HG02840 (cell line): ENCODE results near the gene DSC2.
"Not testable (repeated sequence)": the region's sequence is repeated elsewhere in the genome, so short reads cannot be mapped to it uniquely, and the experiment has no call there.

Experiments
- ATAC-seq: cut with Tn5 transposase; IDR thresholded peaks from one replicate; pipeline ENCODE4 v1.9.1; 2021; ENCODE audit warnings: mild to moderate bottlenecking, moderate library complexity, moderate number of reproducible peaks; ENCODE audit not compliant: unreplicated experiment, low FRiP score

Gene DSC2

GRCh38 chr18:31046916-31047315 is 55.3 kb downstream of the DSC2 start:
- ATAC-seq = no peak

GRCh38 chr18:31045599-31045998 is 56.6 kb downstream of the DSC2 start:
- ATAC-seq = no peak

GRCh38 chr18:31044926-31045325 is 57.3 kb downstream of the DSC2 start:
- no peak for ATAC-seq

- ATAC-seq = no peak
Measured at GRCh38 chr18:31043709-31044108, 58.5 kb downstream of the DSC2 start.

GRCh38 chr18:31042406-31043181 is 59.6 kb downstream of the DSC2 start, which contains the start of gene DSC3:
Gene DSC3, minus strand, starts transcription at chr18:31042742. Its CDS starts 82 bp downstream, at chr18:31042660.
- no peak for ATAC-seq

- ATAC-seq = no peak
Measured at GRCh38 chr18:31042084-31042405, 60.2 kb downstream of the DSC2 start.

- ATAC-seq = no peak
Measured at GRCh38 chr18:31041271-31042083, 60.7 kb downstream of the DSC2 start.

- ATAC-seq = no peak
Measured at GRCh38 chr18:31040686-31041270, 61.4 kb downstream of the DSC2 start.

GRCh38 chr18:31039426-31039825 is 62.8 kb downstream of the DSC2 start:
- no peak for ATAC-seq

GRCh38 chr18:31037686-31038085 is 64.5 kb downstream of the DSC2 start:
- not testable (repeated sequence) for ATAC-seq

GRCh38 chr18:31034541-31034940 is 67.7 kb downstream of the DSC2 start:
- no peak for ATAC-seq

- no peak for ATAC-seq
Measured at GRCh38 chr18:31030574-31031278, 71.5 kb downstream of the DSC2 start.

GRCh38 chr18:31015715-31016434 is 86.3 kb downstream of the DSC2 start:
- no peak for ATAC-seq

GRCh38 chr18:31011455-31011854 is 90.8 kb downstream of the DSC2 start:
- not testable (repeated sequence) for ATAC-seq

GRCh38 chr18:31010601-31011000 is 91.6 kb downstream of the DSC2 start:
- ATAC-seq = no peak
